ENCODE data around the gene CTCFL.

The CTCFL gene

DNA sequence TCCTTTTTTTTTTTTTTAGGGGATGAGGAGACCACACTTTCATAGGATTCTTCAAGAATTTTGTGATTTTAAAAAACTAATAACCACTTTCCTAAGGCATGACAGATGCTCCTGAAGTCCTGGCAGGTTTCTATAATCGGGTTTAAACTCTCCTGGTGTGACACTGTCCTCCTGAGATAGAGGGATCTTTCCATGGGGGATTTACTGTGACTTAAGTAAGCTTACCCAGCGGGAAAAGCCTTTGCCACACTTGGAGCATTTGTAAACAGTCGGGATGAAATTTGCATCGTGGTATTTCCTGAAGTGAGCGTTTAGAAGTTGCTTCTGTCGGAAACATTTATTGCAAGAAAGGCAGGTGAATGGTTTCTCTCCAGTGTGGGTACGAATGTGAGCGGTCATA is 16.6 kb downstream of the CTCFL start:
- TF ChIP-seq, protein P1, sequence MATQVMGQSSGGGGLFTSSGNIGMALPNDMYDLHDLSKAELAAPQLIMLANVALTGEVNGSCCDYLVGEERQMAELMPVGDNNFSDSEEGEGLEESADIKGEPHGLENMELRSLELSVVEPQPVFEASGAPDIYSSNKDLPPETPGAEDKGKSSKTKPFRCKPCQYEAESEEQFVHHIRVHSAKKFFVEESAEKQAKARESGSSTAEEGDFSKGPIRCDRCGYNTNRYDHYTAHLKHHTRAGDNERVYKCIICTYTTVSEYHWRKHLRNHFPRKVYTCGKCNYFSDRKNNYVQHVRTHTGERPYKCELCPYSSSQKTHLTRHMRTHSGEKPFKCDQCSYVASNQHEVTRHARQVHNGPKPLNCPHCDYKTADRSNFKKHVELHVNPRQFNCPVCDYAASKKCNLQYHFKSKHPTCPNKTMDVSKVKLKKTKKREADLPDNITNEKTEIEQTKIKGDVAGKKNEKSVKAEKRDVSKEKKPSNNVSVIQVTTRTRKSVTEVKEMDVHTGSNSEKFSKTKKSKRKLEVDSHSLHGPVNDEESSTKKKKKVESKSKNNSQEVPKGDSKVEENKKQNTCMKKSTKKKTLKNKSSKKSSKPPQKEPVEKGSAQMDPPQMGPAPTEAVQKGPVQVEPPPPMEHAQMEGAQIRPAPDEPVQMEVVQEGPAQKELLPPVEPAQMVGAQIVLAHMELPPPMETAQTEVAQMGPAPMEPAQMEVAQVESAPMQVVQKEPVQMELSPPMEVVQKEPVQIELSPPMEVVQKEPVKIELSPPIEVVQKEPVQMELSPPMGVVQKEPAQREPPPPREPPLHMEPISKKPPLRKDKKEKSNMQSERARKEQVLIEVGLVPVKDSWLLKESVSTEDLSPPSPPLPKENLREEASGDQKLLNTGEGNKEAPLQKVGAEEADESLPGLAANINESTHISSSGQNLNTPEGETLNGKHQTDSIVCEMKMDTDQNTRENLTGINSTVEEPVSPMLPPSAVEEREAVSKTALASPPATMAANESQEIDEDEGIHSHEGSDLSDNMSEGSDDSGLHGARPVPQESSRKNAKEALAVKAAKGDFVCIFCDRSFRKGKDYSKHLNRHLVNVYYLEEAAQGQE (IDR thresholded peaks at IDR 0.05; ENCODE audit: insufficient read depth in 1 of 2, low read depth in 2 of 2, low read length in 2 of 2), result no peak
- no peak for TF ChIP-seq TAF1 (IDR thresholded peaks at IDR 0.05; ENCODE audit: borderline replicate concordance, insufficient read depth, low read length)
- no peak for TF ChIP-seq FOXP2 (optimal IDR thresholded peaks at IDR 0.05; ENCODE audit: borderline replicate concordance, extremely low read depth, extremely low read length, insufficient read depth)

DNA sequence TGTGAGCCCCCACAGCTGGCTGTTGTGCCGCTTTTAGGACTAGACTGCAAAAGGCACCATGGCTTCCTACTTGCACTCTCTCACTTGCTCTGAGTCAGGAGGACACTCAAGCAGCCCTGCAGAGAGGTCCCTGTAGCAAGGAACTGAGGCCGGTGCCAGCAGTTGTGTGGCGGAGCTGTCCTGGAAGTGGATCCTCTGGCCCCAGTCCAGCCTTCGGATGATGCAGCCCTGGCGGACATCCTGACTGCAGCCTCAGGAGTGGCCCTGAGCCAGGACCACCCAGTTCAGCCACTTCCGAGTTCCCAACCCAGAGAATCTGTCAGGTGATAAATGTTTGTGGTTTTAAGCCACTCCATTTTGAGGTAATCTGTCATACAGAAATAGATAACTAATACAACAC is 17.5 kb downstream of the CTCFL start:
- no peak for TF ChIP-seq TAF1 (IDR thresholded peaks at IDR 0.05; ENCODE audit: borderline replicate concordance, insufficient read depth, low read length)
- TF ChIP-seq FOXP2 (optimal IDR thresholded peaks at IDR 0.05; ENCODE audit: borderline replicate concordance, extremely low read depth, extremely low read length, insufficient read depth), result no peak
- no peak for TF ChIP-seq SIN3A (IDR thresholded peaks at IDR 0.05; ENCODE audit: borderline replicate concordance, insufficient read depth, low read length)
- TF ChIP-seq POLR2AphosphoS5 (IDR thresholded peaks at IDR 0.05; ENCODE audit: low read depth, low read length), result no peak
- TF ChIP-seq, protein P1 (IDR thresholded peaks at IDR 0.05; ENCODE audit: insufficient read depth in 1 of 2, low read depth in 2 of 2, low read length in 2 of 2), result no peak

- no peak for TF ChIP-seq POLR2AphosphoS5 (IDR thresholded peaks at IDR 0.05; ENCODE audit: low read depth, low read length)
- TF ChIP-seq SIN3A (IDR thresholded peaks at IDR 0.05; ENCODE audit: borderline replicate concordance, insufficient read depth, low read length), result no peak
- no peak for TF ChIP-seq TAF1 (IDR thresholded peaks at IDR 0.05; ENCODE audit: borderline replicate concordance, insufficient read depth, low read length)
- TF ChIP-seq, protein P1 (IDR thresholded peaks at IDR 0.05; ENCODE audit: insufficient read depth in 1 of 2, low read depth in 2 of 2, low read length in 2 of 2), result no peak
These were observed 19.0 kb downstream of the CTCFL start for GRCh38 chr20:57505979-57506378.

DNA sequence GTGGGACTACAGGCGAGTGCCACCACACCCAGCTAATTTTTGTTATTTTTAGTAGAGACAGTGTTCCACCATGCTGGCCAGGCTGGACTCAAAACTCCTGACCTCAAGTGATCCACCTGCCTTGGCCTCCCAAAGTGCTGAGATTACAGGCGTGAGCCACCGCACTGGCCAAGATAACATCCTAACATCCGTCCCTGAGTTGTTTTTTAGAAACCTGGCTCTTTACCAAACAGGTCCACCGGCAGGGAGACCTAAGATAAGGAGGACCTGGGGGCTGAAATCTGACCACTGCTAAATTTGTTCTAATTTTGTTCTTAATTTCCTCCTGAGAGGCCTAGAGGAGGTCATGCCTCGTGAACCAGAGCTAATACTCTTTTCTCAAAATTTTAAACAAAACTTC is 20.5 kb downstream of the CTCFL start:
- no peak for TF ChIP-seq TAF1 (IDR thresholded peaks at IDR 0.05; ENCODE audit: borderline replicate concordance, insufficient read depth, low read length)
- TF ChIP-seq FOXP2 (optimal IDR thresholded peaks at IDR 0.05; ENCODE audit: borderline replicate concordance, extremely low read depth, extremely low read length, insufficient read depth), result no peak
- TF ChIP-seq, protein P1 (IDR thresholded peaks at IDR 0.05; ENCODE audit: insufficient read depth in 1 of 2, low read depth in 2 of 2, low read length in 2 of 2), result no peak
- TF ChIP-seq POLR2AphosphoS5 (IDR thresholded peaks at IDR 0.05; ENCODE audit: low read depth, low read length), result no peak
- no peak for TF ChIP-seq SIN3A (IDR thresholded peaks at IDR 0.05; ENCODE audit: borderline replicate concordance, insufficient read depth, low read length)

DNA sequence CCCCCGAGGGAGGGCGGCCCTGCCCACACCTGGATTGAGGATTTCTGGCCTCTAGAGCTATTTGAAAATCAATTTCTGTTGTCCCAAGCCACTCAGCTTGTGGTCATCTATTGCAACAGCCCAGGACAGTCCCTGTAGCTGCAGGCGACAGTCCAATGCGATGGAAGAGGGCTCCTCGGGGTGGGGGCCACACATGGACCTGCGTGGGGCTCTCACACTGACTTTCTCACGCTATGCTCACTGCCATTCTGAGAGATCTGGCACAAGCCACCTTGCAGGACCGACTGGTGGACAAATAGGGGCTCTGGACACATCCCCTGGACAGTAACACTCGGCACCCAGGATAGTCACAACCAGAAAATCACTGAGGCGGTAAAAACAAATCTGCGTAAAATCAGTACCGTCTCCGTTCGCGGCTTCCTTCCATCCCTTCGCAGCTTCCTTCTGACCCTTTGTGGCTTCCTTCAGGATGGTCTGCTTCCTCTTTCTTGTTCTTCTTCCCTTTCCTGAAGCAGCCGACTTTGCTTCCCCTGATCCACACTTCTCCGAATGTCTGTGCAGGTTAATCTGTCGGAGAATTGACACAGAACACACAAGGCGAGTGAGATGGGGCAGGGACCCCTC is 21.8 kb downstream of the CTCFL start:
- TF ChIP-seq SIN3A (IDR thresholded peaks at IDR 0.05; ENCODE audit: borderline replicate concordance, insufficient read depth, low read length) (no peak), POLR2AphosphoS5 (IDR thresholded peaks at IDR 0.05; ENCODE audit: low read depth, low read length) (no peak), TAF1 (IDR thresholded peaks at IDR 0.05; ENCODE audit: borderline replicate concordance, insufficient read depth, low read length) (no peak), FOXP2 (optimal IDR thresholded peaks at IDR 0.05; ENCODE audit: borderline replicate concordance, extremely low read depth, extremely low read length, insufficient read depth) (no peak)
- TF ChIP-seq, protein P1 (IDR thresholded peaks at IDR 0.05; ENCODE audit: insufficient read depth in 1 of 2, low read depth in 2 of 2, low read length in 2 of 2), result no peak

Measured in PFSK-1 (cell line).